Endodermal cell (in vitro differentiated cells): ENCODE measurements around the gene ILF2. TPM values are rescaled to one million over a fixed set of nuclear protein-coding genes. Genes with fewer than 3 reads are reported as not detected.
"Not testable (repeated sequence)": the region's sequence is repeated elsewhere in the genome, so short reads cannot be mapped to it uniquely, and the experiment has no call there.

Experiments used
- DNase-seq: peaks from one replicate; pipeline ENCODE4 v3.0.0-alpha.2; 2017
- H3K27ac ChIP-seq: 2 replicates; pipeline ENCODE4 v1.5.1; 2013; ENCODE audit warnings: mild to moderate bottlenecking, low read depth, low read length, moderate library complexity
- H3K27me3 ChIP-seq: 2 replicates; pipeline ENCODE4 v1.6.1; 2013; ENCODE audit warnings: mild to moderate bottlenecking, low read length, moderate library complexity; ENCODE audit not compliant: insufficient read depth, control insufficient read depth, poor library complexity, severe bottlenecking
- H3K36me3 ChIP-seq: 2 replicates; pipeline ENCODE4 v1.7.0; 2013; ENCODE audit warnings: mild to moderate bottlenecking, low read length, moderate library complexity; ENCODE audit not compliant: control insufficient read depth, insufficient read depth
- H3K4me1 ChIP-seq: one replicate; pipeline ENCODE4 v1.7.0; 2013; ENCODE audit warnings: low read length; ENCODE audit not compliant: control insufficient read depth, insufficient read depth
- H3K4me3 ChIP-seq: 2 replicates; pipeline ENCODE4 v1.5.1; 2013; ENCODE audit warnings: mild to moderate bottlenecking, low read length, moderate library complexity
- H3K9ac ChIP-seq: 2 replicates; pipeline ENCODE4 v1.6.1; 2013; ENCODE audit warnings: mild to moderate bottlenecking, low read length, moderate library complexity; ENCODE audit not compliant: poor library complexity, severe bottlenecking; ENCODE audit errors: extremely low read depth
- H3K9me3 ChIP-seq: 2 replicates; pipeline ENCODE4 v1.6.1; 2013; ENCODE audit warnings: mild to moderate bottlenecking, low read length, moderate library complexity; ENCODE audit not compliant: control insufficient read depth
- H3K27ac Mint-ChIP-seq: 2 replicates; pipeline ENCODE4 v1.8.0; 2020; ENCODE audit warnings: mixed read lengths
- H3K27me3 Mint-ChIP-seq: 2 replicates; pipeline ENCODE4 v1.8.0; 2021; ENCODE audit warnings: mild to moderate bottlenecking, mixed read lengths; ENCODE audit not compliant: insufficient read depth
- H3K36me3 Mint-ChIP-seq: 2 replicates; pipeline ENCODE4 v1.8.0; 2020; ENCODE audit warnings: low read depth, mixed read lengths
- H3K4me1 Mint-ChIP-seq: 2 replicates; pipeline ENCODE4 v1.8.0; 2020; ENCODE audit warnings: mixed read lengths
- H3K4me3 Mint-ChIP-seq: 2 replicates; pipeline ENCODE4 v1.8.0; 2020; ENCODE audit warnings: mild to moderate bottlenecking, moderate library complexity, mixed read lengths
- H3K9me3 Mint-ChIP-seq: 2 replicates; pipeline ENCODE4 v1.8.0; 2020; ENCODE audit warnings: mild to moderate bottlenecking, mixed read lengths
- WGBS, 2 experiments: methylation state at CpG; one replicate each; pipeline versions ENCODE4 v1.1.5 to v1.1.7; 2013; ENCODE audit warnings: missing lambda C conversion rate in 2 of 2, mixed read lengths in 1 of 2; ENCODE audit not compliant: insufficient coverage in 1 of 2, insufficient read length in 1 of 2; 5-methylcytosine and 5-hydroxymethylcytosine counted together
- long read RNA-seq, 4 experiments: library from polyadenylated mRNA in 2 of 4; library from RNA in 1 of 4; library from capped mRNA in 1 of 4; stranded (forward) in 3 of 4; unstranded in 1 of 4; transcript quantifications; one replicate each; pipeline ENCODE4 v2.0.0, GENCODE V29; 2020 to 2021; ENCODE audit warnings: inconsistent platforms in 1 of 4
- polyA plus RNA-seq, 2 experiments: library from polyadenylated mRNA; stranded (reverse); fragments of 50-300 nt; gene quantifications; one replicate each; pipeline ENCODE4 v1.2.3, GENCODE V29; 2013
- total RNA-seq, 2 donors: library from RNA; stranded (reverse); fragmentation: NEBNext Ultra II Directional in 1 of 2; extraction: Animal tissue kit (Norgen Biotek cat#: 25700) in 1 of 2; gene quantifications; 2 replicates in 1 of 2; 3 replicates in 1 of 2; pipeline ENCODE4 v1.2.1, GENCODE V29; 2021
- TF ChIP-seq, protein P1 (sequence below): fragments of 200-600 bp; sonication (generic); conservative IDR thresholded peaks from 2 replicates; pipeline ENCODE4 v1.5.0; 2021; ENCODE audit warnings: antibody characterized with exemption, mild to moderate bottlenecking

ILF2 gene
- 100 to 1,000 TPM; 280 to 315 TPM for total RNA-seq
- polyA plus RNA-seq (2013, experiment 1 of 2), result 351 TPM
- 338 TPM for polyA plus RNA-seq (2013, experiment 2 of 2)
- long read RNA-seq, experiment 1, transcript ILF2-201 (14 exons, 1,659 nt), result major isoform, 81 of 209 reads
- long read RNA-seq, experiment 1, partial matches to known transcripts, result 69 of 209 reads
- long read RNA-seq, experiment 1, other reads (novel, unspliced or antisense), result 59 of 209 reads
- long read RNA-seq, experiment 2, transcript ILF2-201 (14 exons, 1,659 nt), result major isoform, 492 of 544 reads
- long read RNA-seq, experiment 2, partial matches to known transcripts, result 31 of 544 reads
- long read RNA-seq, experiment 2, other reads (novel, unspliced or antisense), result 21 of 544 reads
- long read RNA-seq, experiment 3, transcript ILF2-201 (14 exons, 1,659 nt), result major isoform, 1,591 of 1,691 reads
- long read RNA-seq, experiment 3, transcript ILF2-205 (14 exons, 1,906 nt), result minor isoform, 7 of 1,691 reads
- long read RNA-seq, experiment 3, partial matches to known transcripts, result 43 of 1,691 reads
- long read RNA-seq, experiment 3, other reads (novel, unspliced or antisense), result 50 of 1,691 reads
- long read RNA-seq, experiment 4, transcript ILF2-201 (14 exons, 1,659 nt), result major isoform, 1,414 of 1,582 reads
- long read RNA-seq, experiment 4, partial matches to known transcripts, result 130 of 1,582 reads
- long read RNA-seq, experiment 4, other reads (novel, unspliced or antisense), result 35 of 1,582 reads

DNA sequence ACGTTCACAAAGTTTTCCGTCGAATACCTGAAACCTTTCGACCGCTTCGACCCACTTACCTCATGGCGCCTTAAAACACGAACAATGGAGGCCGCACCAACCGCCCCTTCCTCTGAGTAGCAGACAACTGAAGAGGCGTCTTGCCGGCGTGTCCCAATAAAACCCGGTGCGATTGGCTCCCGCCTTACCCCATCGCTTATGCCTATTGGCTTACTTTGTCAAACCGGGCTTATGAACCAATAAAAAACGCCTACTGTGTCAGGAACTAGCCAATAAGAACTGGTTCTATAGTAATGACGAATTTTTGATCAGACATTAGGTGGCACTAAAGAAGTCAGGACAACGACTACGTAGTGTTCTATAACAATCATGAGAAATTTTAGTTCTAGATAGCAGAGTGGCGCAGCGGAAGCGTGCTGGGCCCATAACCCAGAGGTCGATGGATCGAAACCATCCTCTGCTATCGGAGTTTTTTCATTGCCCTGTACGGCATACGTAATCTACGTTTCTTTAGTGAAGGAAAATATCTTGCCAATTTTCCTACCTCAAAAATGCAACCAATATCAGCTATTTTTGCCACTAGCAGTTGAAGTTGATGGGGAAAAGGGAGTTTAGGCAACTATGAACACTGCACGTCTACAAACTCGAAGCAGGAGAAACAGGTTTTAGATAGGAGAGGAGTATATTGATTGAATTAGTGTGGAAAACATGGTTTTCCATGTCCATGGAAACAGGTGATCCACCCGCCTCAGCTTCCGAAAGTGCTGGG, at the start of gene ILF2:
Gene ILF2, minus strand, starts transcription at position 135 of the 769 bp plus-strand sequence. Its CDS starts 71 bp downstream, at position 64.
- Histone ChIP-seq H3K9ac (peak within 1 kb of the TSS; percentile 97), H3K4me3 (peak within 1 kb of the TSS; percentile 96), H3K4me1 (no peaks in the 10 kb centered on the region), H3K27ac (peak within 1 kb of the TSS; percentile 85), H3K9me3 (peaks cover 7% of the 10 kb centered on the region), H3K36me3 (peaks cover 39% of the 10 kb centered on the region), H3K27me3 (no peaks in the 10 kb centered on the region)
- TF ChIP-seq, protein P1, sequence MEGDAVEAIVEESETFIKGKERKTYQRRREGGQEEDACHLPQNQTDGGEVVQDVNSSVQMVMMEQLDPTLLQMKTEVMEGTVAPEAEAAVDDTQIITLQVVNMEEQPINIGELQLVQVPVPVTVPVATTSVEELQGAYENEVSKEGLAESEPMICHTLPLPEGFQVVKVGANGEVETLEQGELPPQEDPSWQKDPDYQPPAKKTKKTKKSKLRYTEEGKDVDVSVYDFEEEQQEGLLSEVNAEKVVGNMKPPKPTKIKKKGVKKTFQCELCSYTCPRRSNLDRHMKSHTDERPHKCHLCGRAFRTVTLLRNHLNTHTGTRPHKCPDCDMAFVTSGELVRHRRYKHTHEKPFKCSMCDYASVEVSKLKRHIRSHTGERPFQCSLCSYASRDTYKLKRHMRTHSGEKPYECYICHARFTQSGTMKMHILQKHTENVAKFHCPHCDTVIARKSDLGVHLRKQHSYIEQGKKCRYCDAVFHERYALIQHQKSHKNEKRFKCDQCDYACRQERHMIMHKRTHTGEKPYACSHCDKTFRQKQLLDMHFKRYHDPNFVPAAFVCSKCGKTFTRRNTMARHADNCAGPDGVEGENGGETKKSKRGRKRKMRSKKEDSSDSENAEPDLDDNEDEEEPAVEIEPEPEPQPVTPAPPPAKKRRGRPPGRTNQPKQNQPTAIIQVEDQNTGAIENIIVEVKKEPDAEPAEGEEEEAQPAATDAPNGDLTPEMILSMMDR, result peak; percentile 50
- H3K9me3 Mint-ChIP-seq, result no peaks in the 10 kb centered on the region
- H3K27me3 Mint-ChIP-seq, result no peaks in the 10 kb centered on the region
- no peak within 1 kb of the TSS for H3K4me3 Mint-ChIP-seq
- no peak within 1 kb of the TSS for H3K27ac Mint-ChIP-seq
- peaks cover 42% of the 10 kb centered on the region for H3K36me3 Mint-ChIP-seq
- WGBS, 2 experiments, result 1% methylated on average over 28 to 35 of the region's 35 CpGs
- H3K4me1 Mint-ChIP-seq, result peaks cover 8% of the 10 kb centered on the region
- DNase-seq, result peak; percentile 98

- Histone ChIP-seq H3K4me3 (no peak overlapping the region), H3K36me3 (no peaks in the 10 kb centered on the region), H3K27ac (no peak overlapping the region), H3K9me3 (no peaks in the 10 kb centered on the region), H3K27me3 (no peaks in the 10 kb centered on the region), H3K4me1 (no peaks in the 10 kb centered on the region), H3K9ac (no peak overlapping the region)
- H3K27me3 Mint-ChIP-seq, result no peaks in the 10 kb centered on the region
- no peaks in the 10 kb centered on the region for H3K4me1 Mint-ChIP-seq
- H3K4me3 Mint-ChIP-seq, result no peak overlapping the region
- 90 to 92% methylated on average over 3 of the region's 3 CpGs for WGBS, 2 experiments
- no peaks in the 10 kb centered on the region for H3K9me3 Mint-ChIP-seq
- no peaks in the 10 kb centered on the region for H3K36me3 Mint-ChIP-seq
- DNase-seq, result no peak
- no peak overlapping the region for H3K27ac Mint-ChIP-seq
- TF ChIP-seq, protein P1, result no peak
Observed at GRCh38 chr1:153717330-153717729, 46.5 kb upstream of the ILF2 start.

- WGBS, 2 experiments, result 69 to 90% methylated on average over 3 to 4 of the region's 5 CpGs
- DNase-seq, H3K9ac ChIP-seq, H3K9me3 Mint-ChIP-seq, H3K27ac Mint-ChIP-seq, H3K4me1 ChIP-seq, H3K36me3 Mint-ChIP-seq, H3K36me3 ChIP-seq, H3K4me3 Mint-ChIP-seq, H3K27me3 Mint-ChIP-seq, H3K27me3 ChIP-seq, H3K4me1 Mint-ChIP-seq, H3K9me3 ChIP-seq, H3K4me3 ChIP-seq, H3K27ac ChIP-seq: not testable (repeated sequence)
Observed at GRCh38 chr1:153716211-153716610, 45.4 kb upstream of the ILF2 start.
